ENCODE data around the gene PRR9.

DNA sequence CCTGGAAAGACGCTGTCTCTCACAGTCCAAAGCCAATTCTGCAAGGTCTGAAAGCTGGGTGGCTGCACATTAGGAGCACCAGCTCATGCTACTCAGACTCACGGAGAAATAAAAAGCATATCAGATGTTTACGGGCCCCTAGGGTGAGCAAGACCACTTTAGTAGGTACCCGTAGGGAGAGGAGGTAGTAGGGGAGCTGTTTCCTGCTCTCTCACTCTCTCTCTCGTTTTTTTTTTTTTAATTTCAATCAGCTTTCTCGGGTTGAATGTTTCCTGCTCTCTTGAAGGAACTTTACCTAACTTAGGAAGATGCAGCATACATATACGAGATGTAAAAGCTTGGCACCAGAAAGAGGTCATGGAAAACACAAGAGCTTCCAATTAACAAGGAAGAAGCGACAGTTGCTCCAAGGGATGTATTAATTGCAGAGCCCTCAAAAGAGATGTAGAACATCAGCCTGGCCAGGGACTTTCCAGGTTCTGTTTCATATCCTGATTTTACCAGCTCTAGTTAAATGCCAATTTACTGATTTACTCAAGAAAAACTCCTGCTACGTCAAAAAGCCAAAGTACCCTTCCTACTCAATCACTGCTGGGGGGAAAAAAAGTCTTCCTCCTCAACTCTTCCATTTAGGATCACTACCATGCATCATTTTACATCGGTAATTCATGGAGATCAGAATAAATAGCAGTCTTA lies 45.2 kb downstream of the PRR9 start:
- TF ChIP-seq CTCF (IDR thresholded peaks at IDR 0.05; ENCODE audit: poor library complexity, severe bottlenecking) (no peak), EZH2 (IDR thresholded peaks at IDR 0.05; ENCODE audit: borderline replicate concordance, insufficient read depth, low read length, poor library complexity, severe bottlenecking) (no peak), SMC3 (conservative IDR thresholded peaks at IDR 0.05; ENCODE audit: poor library complexity) (no peak)

Measured in neural cell (in vitro differentiated cells).